Measurements from ENCODE around the gene FAM217A.

DNA sequence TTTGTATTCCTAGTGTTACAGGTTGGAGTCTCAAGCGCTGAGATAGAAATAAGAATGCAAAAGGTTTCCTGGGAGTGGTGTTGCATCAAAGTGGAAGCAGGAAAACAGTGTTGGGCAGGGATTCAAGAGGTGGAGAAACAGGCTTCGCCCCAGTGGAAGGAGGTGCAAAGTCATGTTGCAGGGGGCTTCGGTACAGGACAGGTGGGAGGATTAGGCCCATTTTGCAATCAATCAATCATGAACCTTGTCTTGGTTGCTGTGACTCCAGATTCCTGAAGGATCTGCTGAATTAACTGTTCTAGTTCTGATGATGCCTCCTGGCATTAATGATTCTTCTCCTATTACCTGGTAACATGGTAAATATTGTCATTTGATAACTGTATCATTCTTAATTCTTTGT lies 22.4 kb upstream of the FAM217A start:
- TF ChIP-seq, protein P1, sequence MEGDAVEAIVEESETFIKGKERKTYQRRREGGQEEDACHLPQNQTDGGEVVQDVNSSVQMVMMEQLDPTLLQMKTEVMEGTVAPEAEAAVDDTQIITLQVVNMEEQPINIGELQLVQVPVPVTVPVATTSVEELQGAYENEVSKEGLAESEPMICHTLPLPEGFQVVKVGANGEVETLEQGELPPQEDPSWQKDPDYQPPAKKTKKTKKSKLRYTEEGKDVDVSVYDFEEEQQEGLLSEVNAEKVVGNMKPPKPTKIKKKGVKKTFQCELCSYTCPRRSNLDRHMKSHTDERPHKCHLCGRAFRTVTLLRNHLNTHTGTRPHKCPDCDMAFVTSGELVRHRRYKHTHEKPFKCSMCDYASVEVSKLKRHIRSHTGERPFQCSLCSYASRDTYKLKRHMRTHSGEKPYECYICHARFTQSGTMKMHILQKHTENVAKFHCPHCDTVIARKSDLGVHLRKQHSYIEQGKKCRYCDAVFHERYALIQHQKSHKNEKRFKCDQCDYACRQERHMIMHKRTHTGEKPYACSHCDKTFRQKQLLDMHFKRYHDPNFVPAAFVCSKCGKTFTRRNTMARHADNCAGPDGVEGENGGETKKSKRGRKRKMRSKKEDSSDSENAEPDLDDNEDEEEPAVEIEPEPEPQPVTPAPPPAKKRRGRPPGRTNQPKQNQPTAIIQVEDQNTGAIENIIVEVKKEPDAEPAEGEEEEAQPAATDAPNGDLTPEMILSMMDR (IDR thresholded peaks at IDR 0.05; ENCODE audit: insufficient read depth, low read length), result no peak
- no peak for TF ChIP-seq POLR2AphosphoS5 (IDR thresholded peaks at IDR 0.05; ENCODE audit: low read depth)

Data from HL-60 (cell line).